K562 (cell line): ENCODE results near the gene KRT85. TPM values are rescaled to one million over a fixed set of nuclear protein-coding genes. Genes with fewer than 3 reads are reported as not detected.

Experiments used
- GTF2E2 ChIP-seq: fragments of 200-800 bp; sonication (Bioruptor generic); IDR thresholded peaks from 2 replicates; pipeline ENCODE4 v1.6.1; 2016; ENCODE audit warnings: missing genetic modification characterization, missing compliant biosample characterization
- POLR2A ChIP-seq: fragments of 450-650 bp; conservative IDR thresholded peaks from 2 replicates; pipeline ENCODE4 v1.6.1; 2016
- PURB ChIP-seq: sonication (generic); formaldehyde crosslinking; IDR thresholded peaks from 2 replicates; pipeline ENCODE4 v1.9.0; 2021; ENCODE audit warnings: low read depth, mild to moderate bottlenecking, missing genetic modification reagents
- SREBF1 ChIP-seq: fragments of 150-350 bp; IDR thresholded peaks from 2 replicates; pipeline ENCODE4 v1.6.1; 2014; ENCODE audit warnings: antibody characterized with exemption, low read depth, low read length, borderline replicate concordance
- ZNF318 ChIP-seq, 2 experiments: fragments of 450-650 bp; IDR thresholded peaks; 2 replicates each; pipeline ENCODE4 v1.6.1; 2016; ENCODE audit warnings: mild to moderate bottlenecking in 2 of 2, borderline replicate concordance in 1 of 2, low read depth in 1 of 2, moderate library complexity in 1 of 2
- ZNF707 ChIP-seq: fragments of 250-450 bp; sonication (Bioruptor Pico); conservative IDR thresholded peaks from 2 replicates; pipeline ENCODE4 v1.8.0; 2022; ENCODE audit warnings: inconsistent platforms, mild to moderate bottlenecking, moderate library complexity
- ZNF766 ChIP-seq: fragments of 200-800 bp; sonication (Bioruptor generic); conservative IDR thresholded peaks from 2 replicates; pipeline ENCODE4 v1.6.1; 2016; ENCODE audit warnings: missing genetic modification characterization, missing compliant biosample characterization
- polyA plus RNA-seq, 8 experiments: library from polyadenylated mRNA; depleted of rRNA in 4 of 8; stranded (reverse) in 5 of 8; unstranded in 3 of 8; fragments of >200 nt; fragmentation: Nextera tagmentation in 2 of 8; fragmentation: Illumina TruSeq in 1 of 8; extraction: Ambion mirVana in 2 of 8; extraction: Trizol in 1 of 8; gene quantifications; 2 replicates each; pipeline versions ENCODE4 v1.2.1 to v1.2.3, GENCODE V29; 2011 to 2014; ENCODE audit warnings: inconsistent platforms in 1 of 8, missing spikeins in 1 of 8
- total RNA-seq, 7 experiments: library from RNA; depleted of rRNA in 6 of 7; stranded (reverse); fragments of >200 nt in 6 of 7; fragmentation: Illumina TruSeq in 2 of 7; extraction: Trizol in 2 of 7; gene quantifications; 2 replicates each; pipeline versions ENCODE4 v1.2.1 to v1.2.3, GENCODE V29; 2011 to 2021; ENCODE audit warnings: low replicate concordance in 1 of 7

The KRT85 gene
- total and polyA plus RNA-seq, 9 of the 15 experiments (the other 6 are each of a cell fraction or from before 2014, with no cell fraction given) = not detected

GRCh38 chr12:52310622-52311284, 56.5 kb downstream of the KRT85 start (continued):
- no peak for TF ChIP-seq ZNF318 (IDR thresholded peaks at IDR 0.05; ENCODE audit: borderline replicate concordance in 1 of 2, low read depth in 1 of 2)
- no peak for TF ChIP-seq ZNF707 (CRISPR knock-in tag)
- TF ChIP-seq SREBF1 = no peak
- no peak for TF ChIP-seq PURB (CRISPR knock-in tag)
- no peak for TF ChIP-seq GTF2E2 (tag)
- TF ChIP-seq POLR2A = no peak
- no peak for TF ChIP-seq ZNF766 (CRISPR knock-in tag)
- TF ChIP-seq, all 486 proteins: peak for 0

Other genes with a start within 250 kb of the KRT85 start
Only the 7 nearest of the 15 such genes appear.
- not detected in 2 replicates for gene KRT86, start 92.8 kb downstream of the KRT85 start, total RNA-seq (2014; rRNA removed)
- not detected in 2 replicates for gene KRT86, start 92.8 kb downstream of the KRT85 start, total RNA-seq (2014; rRNA removed; fragmentation: Illumina TruSeq; extraction: Trizol)
- gene KRT86, start 92.8 kb downstream of the KRT85 start, total RNA-seq (2015; rRNA removed; fragmentation: Illumina TruSeq; extraction: Trizol) = not detected in 2 replicates
- gene KRT86, start 92.8 kb downstream of the KRT85 start, total RNA-seq (2021) = not detected in 2 replicates
- gene KRT86, start 92.8 kb downstream of the KRT85 start, polyA plus RNA-seq (2011; rRNA removed) = not detected in 2 replicates
- not detected in 2 replicates for gene KRT86, start 92.8 kb downstream of the KRT85 start, polyA plus RNA-seq (2014; fragmentation: Illumina TruSeq; extraction: Trizol)
- not detected for gene KRT86, start 92.8 kb downstream of the KRT85 start, polyA plus RNA-seq (2014; fragmentation: Nextera tagmentation; extraction: Ambion mirVana)
- gene KRT86, start 92.8 kb downstream of the KRT85 start, polyA plus RNA-seq (2014; rRNA removed) = not detected in 2 replicates
- not detected in 2 replicates for gene KRT81, start 75.9 kb downstream of the KRT85 start, total RNA-seq (2014; rRNA removed)
- not detected in 2 replicates for gene KRT81, start 75.9 kb downstream of the KRT85 start, total RNA-seq (2014; rRNA removed; fragmentation: Illumina TruSeq; extraction: Trizol)
- not detected in 2 replicates for gene KRT81, start 75.9 kb downstream of the KRT85 start, total RNA-seq (2015; rRNA removed; fragmentation: Illumina TruSeq; extraction: Trizol)
- 0.25 and 0.27 TPM in 2 replicates for gene KRT81, start 75.9 kb downstream of the KRT85 start, total RNA-seq (2021)
- not detected in 2 replicates for gene KRT81, start 75.9 kb downstream of the KRT85 start, polyA plus RNA-seq (2011; rRNA removed)
- not detected in 2 replicates for gene KRT81, start 75.9 kb downstream of the KRT85 start, polyA plus RNA-seq (2014; fragmentation: Illumina TruSeq; extraction: Trizol)
- gene KRT81, start 75.9 kb downstream of the KRT85 start, polyA plus RNA-seq (2014; fragmentation: Nextera tagmentation; extraction: Ambion mirVana) = not detected
- not detected in 2 replicates for gene KRT81, start 75.9 kb downstream of the KRT85 start, polyA plus RNA-seq (2014; rRNA removed)
- not detected in 2 replicates for gene KRT83, start 46.1 kb downstream of the KRT85 start, total RNA-seq (2014; rRNA removed)
- not detected in 2 replicates for gene KRT83, start 46.1 kb downstream of the KRT85 start, total RNA-seq (2014; rRNA removed; fragmentation: Illumina TruSeq; extraction: Trizol)
- gene KRT83, start 46.1 kb downstream of the KRT85 start, total RNA-seq (2015; rRNA removed; fragmentation: Illumina TruSeq; extraction: Trizol) = not detected in 2 replicates
- gene KRT83, start 46.1 kb downstream of the KRT85 start, total RNA-seq (2021) = not detected in 2 replicates
- gene KRT83, start 46.1 kb downstream of the KRT85 start, polyA plus RNA-seq (2011; rRNA removed) = not detected in 2 replicates
- not detected in 2 replicates for gene KRT83, start 46.1 kb downstream of the KRT85 start, polyA plus RNA-seq (2014; fragmentation: Illumina TruSeq; extraction: Trizol)
- not detected for gene KRT83, start 46.1 kb downstream of the KRT85 start, polyA plus RNA-seq (2014; fragmentation: Nextera tagmentation; extraction: Ambion mirVana)
- not detected in 2 replicates for gene KRT83, start 46.1 kb downstream of the KRT85 start, polyA plus RNA-seq (2014; rRNA removed)
- gene KRT84, start 18.2 kb upstream of the KRT85 start, total RNA-seq (2014; rRNA removed) = not detected in 2 replicates
- gene KRT84, start 18.2 kb upstream of the KRT85 start, total RNA-seq (2014; rRNA removed; fragmentation: Illumina TruSeq; extraction: Trizol) = not detected in 2 replicates
- not detected in 2 replicates for gene KRT84, start 18.2 kb upstream of the KRT85 start, total RNA-seq (2015; rRNA removed; fragmentation: Illumina TruSeq; extraction: Trizol)
- not detected in 2 replicates for gene KRT84, start 18.2 kb upstream of the KRT85 start, total RNA-seq (2021)
- not detected in 2 replicates for gene KRT84, start 18.2 kb upstream of the KRT85 start, polyA plus RNA-seq (2011; rRNA removed)
- not detected in 2 replicates for gene KRT84, start 18.2 kb upstream of the KRT85 start, polyA plus RNA-seq (2014; fragmentation: Illumina TruSeq; extraction: Trizol)
- not detected for gene KRT84, start 18.2 kb upstream of the KRT85 start, polyA plus RNA-seq (2014; fragmentation: Nextera tagmentation; extraction: Ambion mirVana)
- not detected in 2 replicates for gene KRT84, start 18.2 kb upstream of the KRT85 start, polyA plus RNA-seq (2014; rRNA removed)
- not detected in 2 replicates for gene KRT82, start 38.9 kb upstream of the KRT85 start, total RNA-seq (2014; rRNA removed)
- gene KRT82, start 38.9 kb upstream of the KRT85 start, total RNA-seq (2014; rRNA removed; fragmentation: Illumina TruSeq; extraction: Trizol) = not detected in 2 replicates
- not detected in 2 replicates for gene KRT82, start 38.9 kb upstream of the KRT85 start, total RNA-seq (2015; rRNA removed; fragmentation: Illumina TruSeq; extraction: Trizol)
- gene KRT82, start 38.9 kb upstream of the KRT85 start, total RNA-seq (2021) = not detected in 2 replicates
- not detected in 2 replicates for gene KRT82, start 38.9 kb upstream of the KRT85 start, polyA plus RNA-seq (2011; rRNA removed)
- gene KRT82, start 38.9 kb upstream of the KRT85 start, polyA plus RNA-seq (2014; fragmentation: Illumina TruSeq; extraction: Trizol) = not detected in 2 replicates
- not detected for gene KRT82, start 38.9 kb upstream of the KRT85 start, polyA plus RNA-seq (2014; fragmentation: Nextera tagmentation; extraction: Ambion mirVana)
- not detected in 2 replicates for gene KRT82, start 38.9 kb upstream of the KRT85 start, polyA plus RNA-seq (2014; rRNA removed)
- gene KRT75, start 66.9 kb upstream of the KRT85 start, total RNA-seq (2014; rRNA removed) = not detected in 2 replicates
- gene KRT75, start 66.9 kb upstream of the KRT85 start, total RNA-seq (2014; rRNA removed; fragmentation: Illumina TruSeq; extraction: Trizol) = not detected in 2 replicates
- not detected in 2 replicates for gene KRT75, start 66.9 kb upstream of the KRT85 start, total RNA-seq (2015; rRNA removed; fragmentation: Illumina TruSeq; extraction: Trizol)
- gene KRT75, start 66.9 kb upstream of the KRT85 start, total RNA-seq (2021) = not detected in 2 replicates
- gene KRT75, start 66.9 kb upstream of the KRT85 start, polyA plus RNA-seq (2011; rRNA removed) = not detected in 2 replicates
- not detected in 2 replicates for gene KRT75, start 66.9 kb upstream of the KRT85 start, polyA plus RNA-seq (2014; fragmentation: Illumina TruSeq; extraction: Trizol)
- not detected for gene KRT75, start 66.9 kb upstream of the KRT85 start, polyA plus RNA-seq (2014; fragmentation: Nextera tagmentation; extraction: Ambion mirVana)
- gene KRT75, start 66.9 kb upstream of the KRT85 start, polyA plus RNA-seq (2014; rRNA removed) = not detected in 2 replicates
- gene KRT6B, start 84.7 kb upstream of the KRT85 start, total RNA-seq (2014; rRNA removed) = not detected in 2 replicates
- gene KRT6B, start 84.7 kb upstream of the KRT85 start, total RNA-seq (2014; rRNA removed; fragmentation: Illumina TruSeq; extraction: Trizol) = not detected in 2 replicates
- gene KRT6B, start 84.7 kb upstream of the KRT85 start, total RNA-seq (2015; rRNA removed; fragmentation: Illumina TruSeq; extraction: Trizol) = not detected in 2 replicates
- gene KRT6B, start 84.7 kb upstream of the KRT85 start, total RNA-seq (2021) = not detected in 2 replicates
- gene KRT6B, start 84.7 kb upstream of the KRT85 start, polyA plus RNA-seq (2011; rRNA removed) = not detected in 2 replicates
- gene KRT6B, start 84.7 kb upstream of the KRT85 start, polyA plus RNA-seq (2014; fragmentation: Illumina TruSeq; extraction: Trizol) = not detected in 2 replicates
- not detected for gene KRT6B, start 84.7 kb upstream of the KRT85 start, polyA plus RNA-seq (2014; fragmentation: Nextera tagmentation; extraction: Ambion mirVana)
- gene KRT6B, start 84.7 kb upstream of the KRT85 start, polyA plus RNA-seq (2014; rRNA removed) = not detected in 2 replicates